H1 (cell line): Measurements from ENCODE around the gene CSNK1G3. TPM values are rescaled to one million over a fixed set of nuclear protein-coding genes. Genes with fewer than 3 reads are reported as not detected.

Source experiments
- CTCF ChIA-PET: fragments of 300-600 bp; sonication (Branson Sonifier 250); formaldehyde crosslinking; loops from one replicate; lab custom pipeline; 2021; ENCODE audit not compliant: partially characterized antibody; lab: Charles Lee
- POLR2A ChIA-PET: fragments of 300-600 bp; sonication (Branson Sonifier 250); formaldehyde crosslinking; loops from one replicate; lab custom pipeline; 2021; ENCODE audit warnings: inconsistent platforms; ENCODE audit not compliant: partially characterized antibody; lab: Charles Lee
- DNase-seq, 2 experiments: peaks; one replicate each; pipeline versions ENCODE4 v3.0.0 to v3.0.0-alpha.2; 2010 to 2022; ENCODE audit warnings: low spot score in 2 of 2, low read depth in 1 of 2, mixed read lengths in 1 of 2
- FAIRE-seq: peaks from 2 replicates; lab custom pipeline; 2011; peaks lifted over from hg19 to GRCh38; lab: Jason Lieb, UNC
- H2AFZ ChIP-seq: 2 replicates; pipeline ENCODE4 v1.8.1; 2012; ENCODE audit warnings: low read length, inconsistent platforms
- H2AK5ac ChIP-seq: 2 replicates; pipeline ENCODE4 v1.6.1; 2013; ENCODE audit warnings: low read depth, low read length
- H2BK120ac ChIP-seq: replicated peaks from 2 replicates; pipeline ENCODE3; 2013; ENCODE audit warnings: low read depth, low read length, inconsistent platforms
- H2BK12ac ChIP-seq: 2 replicates; pipeline ENCODE4 v1.6.1; 2013; ENCODE audit warnings: low read depth, low read length
- H2BK15ac ChIP-seq: 2 replicates; pipeline ENCODE4 v1.6.1; 2013; ENCODE audit warnings: low read length
- H2BK20ac ChIP-seq: 2 replicates; pipeline ENCODE4 v1.6.1; 2013; ENCODE audit warnings: low read length
- H2BK5ac ChIP-seq: 2 replicates; pipeline ENCODE4 v1.6.1; 2013; ENCODE audit warnings: low read depth, low read length
- H3K14ac ChIP-seq: 2 replicates; pipeline ENCODE4 v1.6.1; 2013; ENCODE audit warnings: inconsistent platforms; ENCODE audit not compliant: insufficient read length
- H3K18ac ChIP-seq: 2 replicates; pipeline ENCODE4 v1.6.1; 2013; ENCODE audit warnings: low read length; ENCODE audit errors: extremely low read depth
- H3K23ac ChIP-seq: 2 replicates; pipeline ENCODE4 v1.6.1; 2013; ENCODE audit warnings: inconsistent platforms; ENCODE audit not compliant: insufficient read length
- H3K23me2 ChIP-seq: 2 replicates; pipeline ENCODE4 v1.6.1; 2013; ENCODE audit warnings: low read depth, low read length
- H3K27ac ChIP-seq: 2 replicates; pipeline ENCODE4 v1.6.1; 2011; ENCODE audit warnings: low read depth, low read length, inconsistent platforms
- H3K27me3 ChIP-seq, 4 experiments: replicated peaks in 1 of 4; 1 replicate in 1 of 4; 2 replicates in 3 of 4; pipeline versions ENCODE4 v1.6.1 to v1.8.1; 2011 to 2013; ENCODE audit warnings: low read length in 3 of 4, mild to moderate bottlenecking in 3 of 4, inconsistent platforms in 2 of 4, mixed read lengths in 2 of 4, moderate library complexity in 1 of 4; ENCODE audit not compliant: control insufficient read depth in 3 of 4, insufficient read depth in 3 of 4; ENCODE audit errors: extremely low read depth in 1 of 4
- H3K36me3 ChIP-seq, 4 experiments: 2 replicates each; pipeline versions ENCODE4 v1.6.1 to v1.8.1; 2011 to 2013; ENCODE audit warnings: mild to moderate bottlenecking in 4 of 4, low read length in 3 of 4, moderate library complexity in 2 of 4, control low read depth in 1 of 4, inconsistent platforms in 1 of 4; ENCODE audit not compliant: insufficient read depth in 4 of 4, control insufficient read depth in 2 of 4
- H3K4ac ChIP-seq: replicated peaks from 2 replicates; pipeline ENCODE3; 2013; ENCODE audit warnings: low read length, low read depth, mixed read lengths, inconsistent platforms; ENCODE audit not compliant: insufficient read length
- H3K4me1 ChIP-seq, 4 experiments: replicated peaks in 1 of 4; 1 replicate in 1 of 4; 2 replicates in 3 of 4; pipeline versions ENCODE4 v1.6.1 to v1.8.1; 2011 to 2013; ENCODE audit warnings: low read length in 3 of 4, inconsistent platforms in 2 of 4, mixed read lengths in 1 of 4; ENCODE audit not compliant: insufficient read depth in 4 of 4, control insufficient read depth in 3 of 4
- H3K4me2 ChIP-seq, 2 experiments: 2 replicates each; pipeline versions ENCODE4 v1.6.1 to v1.8.1; 2011 to 2013; ENCODE audit warnings: low read depth in 2 of 2, low read length in 2 of 2, control low read depth in 1 of 2, inconsistent platforms in 1 of 2, mild to moderate bottlenecking in 1 of 2; ENCODE audit not compliant: insufficient read depth in 1 of 2
- H3K4me3 ChIP-seq, 4 experiments: fragments of 200-600, 300-600 bp in 1 of 4; sonication (generic), shearing (Covaris generic), sonication (Bioruptor Twin) in 1 of 4; 2 replicates each; pipeline versions ENCODE4 v1.5.1 to v1.8.1; 2011 to 2016; ENCODE audit warnings: low read length in 4 of 4, low read depth in 3 of 4, control low read depth in 2 of 4, inconsistent platforms in 2 of 4, mild to moderate bottlenecking in 2 of 4, mixed read lengths in 1 of 4, moderate library complexity in 1 of 4; ENCODE audit not compliant: insufficient read depth in 2 of 4; ENCODE audit errors: extremely low read depth in 1 of 4
- H3K56ac ChIP-seq: replicated peaks from 2 replicates; pipeline ENCODE3; 2013; ENCODE audit warnings: low read depth, mild to moderate bottlenecking, mixed read lengths, low read length, inconsistent platforms; ENCODE audit not compliant: insufficient read length
- H3K79me1 ChIP-seq: 2 replicates; pipeline ENCODE4 v1.6.1; 2013; ENCODE audit warnings: low read depth, low read length, control low read depth
- H3K79me2 ChIP-seq, 2 experiments: 2 replicates each; pipeline versions ENCODE4 v1.6.1 to v1.8.1; 2012 to 2013; ENCODE audit warnings: low read length in 2 of 2, mild to moderate bottlenecking in 2 of 2, inconsistent platforms in 1 of 2; ENCODE audit not compliant: insufficient read depth in 2 of 2, control insufficient read depth in 1 of 2
- H3K9ac ChIP-seq, 4 experiments: replicated peaks in 1 of 4; 1 replicate in 1 of 4; 2 replicates in 3 of 4; pipeline versions ENCODE4 v1.6.1 to v1.8.1; 2011 to 2013; ENCODE audit warnings: low read depth in 3 of 4, low read length in 3 of 4, control low read depth in 2 of 4, mild to moderate bottlenecking in 2 of 4, moderate library complexity in 2 of 4, inconsistent platforms in 1 of 4; ENCODE audit errors: extremely low read depth in 1 of 4
- H3K9me3 ChIP-seq, 2 experiments: 2 replicates each; pipeline versions ENCODE4 v1.6.1 to v1.8.1; 2012 to 2013; ENCODE audit warnings: mild to moderate bottlenecking in 2 of 2, moderate library complexity in 2 of 2, control low read depth in 1 of 2, inconsistent platforms in 1 of 2, low read depth in 1 of 2, low read length in 1 of 2, mixed read lengths in 1 of 2; ENCODE audit not compliant: insufficient read depth in 2 of 2
- H4K20me1 ChIP-seq, 2 experiments: replicated peaks in 1 of 2; 2 replicates each; pipeline versions ENCODE3 to v1.8.1; 2011 to 2013; ENCODE audit warnings: inconsistent platforms in 2 of 2, low read length in 2 of 2, mild to moderate bottlenecking in 1 of 2; ENCODE audit not compliant: insufficient read depth in 2 of 2, control insufficient read depth in 1 of 2
- H4K5ac ChIP-seq: 2 replicates; pipeline ENCODE4 v1.6.1; 2013; ENCODE audit warnings: low read length, low read depth, mixed read lengths, inconsistent platforms; ENCODE audit not compliant: insufficient read length
- H4K8ac ChIP-seq: 2 replicates; pipeline ENCODE4 v1.8.0; 2013; ENCODE audit warnings: mild to moderate bottlenecking, moderate library complexity, low read length, inconsistent platforms; ENCODE audit not compliant: insufficient read depth; ENCODE audit errors: extremely low read depth
- H4K91ac ChIP-seq: replicated peaks from 2 replicates; pipeline ENCODE3; 2013; ENCODE audit warnings: low read length, mixed read lengths, inconsistent platforms; ENCODE audit not compliant: insufficient read length
- CBX8 ChIP-seq: fragments of 300-800, 300-1000 bp; sonication (generic); IDR thresholded peaks from 2 replicates; pipeline ENCODE4 v1.7.1; 2016; ENCODE audit warnings: low read depth, low read length, borderline replicate concordance
- CEBPB ChIP-seq: IDR thresholded peaks from 2 replicates; pipeline ENCODE4 v1.6.1; 2012; ENCODE audit warnings: low read depth, low read length
- CHD2 ChIP-seq: IDR thresholded peaks from 2 replicates; pipeline ENCODE4 v1.6.1; 2012; ENCODE audit warnings: low read length, improper control_type of control experiment
- FOSL1 ChIP-seq: IDR thresholded peaks from 2 replicates; pipeline ENCODE4 v1.6.1; 2011; ENCODE audit warnings: mild to moderate bottlenecking, low read depth, low read length, moderate library complexity; ENCODE audit not compliant: insufficient read depth
- JUND ChIP-seq: IDR thresholded peaks from 2 replicates; pipeline ENCODE4 v1.6.1; 2011; ENCODE audit warnings: mild to moderate bottlenecking, improper control_type of control experiment, low read length
- SAP30 ChIP-seq: fragments of 300-600 bp; sonication (generic); IDR thresholded peaks from 2 replicates; pipeline ENCODE4 v1.7.1; 2012; ENCODE audit warnings: low read length, moderate library complexity, mild to moderate bottlenecking, inconsistent platforms; ENCODE audit not compliant: insufficient read depth, insufficient replicate concordance
- SIRT6 ChIP-seq: IDR thresholded peaks from one replicate; pipeline ENCODE4 v1.7.1; 2012; ENCODE audit warnings: low read length, inconsistent platforms
- TAF1 ChIP-seq: IDR thresholded peaks from 2 replicates; pipeline ENCODE4 v1.6.1; 2011; ENCODE audit warnings: mild to moderate bottlenecking, low read depth, low read length
- WGBS, 2 experiments: shearing (Covaris generic) in 1 of 2; methylation state at CpG; one replicate each; pipeline versions ENCODE4 v1.1.6 to v1.1.7; 2013 to 2015; ENCODE audit warnings: low lambda C conversion rate in 2 of 2, mixed read lengths in 2 of 2, inconsistent platforms in 1 of 2, low coverage in 1 of 2, missing lambda C conversion rate in 1 of 2; ENCODE audit not compliant: insufficient replicate concordance in 2 of 2, insufficient coverage in 1 of 2, insufficient read length in 1 of 2; ENCODE audit errors: extremely low coverage in 1 of 2, missing lambda C conversion rate in 1 of 2; 5-methylcytosine and 5-hydroxymethylcytosine counted together
- polyA plus RNA-seq, 7 experiments: library from polyadenylated mRNA; depleted of rRNA in 3 of 7; stranded (reverse) in 5 of 7; unstranded in 2 of 7; fragments of >200 nt in 5 of 7; fragments of 200-250 nt in 2 of 7; gene quantifications; 1 replicate in 5 of 7; 2 replicates in 1 of 7; 4 replicates in 1 of 7; pipeline versions ENCODE4 v1.2.1 to v1.2.3, GENCODE V29; 2011 to 2013; ENCODE audit warnings: missing spikeins in 2 of 7, mixed read lengths in 2 of 7
- total RNA-seq: library from RNA; stranded (reverse); fragmentation: NEBNext Ultra II Directional; extraction: Animal tissue kit (Norgen Biotek cat#: 25700); gene quantifications from 2 replicates; pipeline ENCODE4 v1.2.1, GENCODE V29; 2021
- TF ChIP-seq, protein P1 (sequence below): IDR thresholded peaks from 2 replicates; pipeline ENCODE4 v1.6.1; 2011; ENCODE audit warnings: low read length, improper control_type of control experiment
- TF ChIP-seq, protein P2 (sequence below), 3 experiments: IDR thresholded peaks; 1 replicate in 2 of 3; 2 replicates in 1 of 3; pipeline versions ENCODE4 v1.5.1 to v1.6.1; 2011; ENCODE audit warnings: low read length in 3 of 3, mild to moderate bottlenecking in 3 of 3, inconsistent platforms in 2 of 3, low read depth in 1 of 3, moderate library complexity in 1 of 3; ENCODE audit not compliant: insufficient read depth in 1 of 3; ENCODE audit errors: control extremely low read depth in 1 of 3

CSNK1G3 gene
- total and polyA plus RNA-seq, 2 of the 8 experiments (the other 6 are each of a cell fraction or from before 2014, with no cell fraction given) = 10.6 to 58.9 TPM

DNA sequence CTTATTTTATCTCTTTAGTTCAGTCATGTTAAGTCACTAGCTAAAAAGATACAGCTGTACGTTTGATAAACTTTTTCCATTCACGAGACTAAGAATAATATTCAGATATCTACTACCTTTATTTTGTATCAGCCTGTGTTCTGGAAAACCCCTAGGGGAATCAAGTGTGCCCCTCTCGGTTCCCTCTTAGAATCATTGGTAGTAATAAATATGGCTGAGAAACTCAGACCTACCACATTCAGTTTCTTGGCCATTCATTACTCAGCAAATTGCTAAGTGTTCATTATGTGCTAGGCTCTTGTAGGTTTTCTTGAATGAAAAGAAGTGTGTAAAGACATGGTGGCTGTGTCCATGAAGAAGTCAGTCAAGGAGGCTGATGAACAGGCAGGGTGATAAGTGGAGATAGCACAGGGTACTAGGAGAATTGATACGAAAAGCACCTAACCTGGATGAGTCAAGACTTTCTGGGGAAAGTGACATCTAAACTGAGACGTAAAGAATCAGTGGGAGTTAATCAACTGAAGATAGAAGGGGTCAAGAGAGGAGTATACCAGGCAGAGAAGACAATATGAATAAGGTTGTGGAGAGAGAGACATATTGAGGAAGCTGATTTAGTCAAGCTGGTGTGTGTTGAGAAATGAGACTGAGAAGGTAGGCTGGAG lies 86.2 kb downstream of the CSNK1G3 start:
- no peak for DNase-seq
- H3K27me3 ChIP-seq = no peaks in the 10 kb centered on the region
- H3K14ac ChIP-seq = no peak overlapping the region
- H3K36me3 ChIP-seq = peaks cover 0 to 16% (median 0%) of the 10 kb centered on the region in 4 experiments; a peak in 2 of 8 replicates
- no peak overlapping the region for H3K27ac ChIP-seq
- ChIA-PET POLR2A (interaction anchor here (0.6 kb wide), 1 partner anchor 202 kb away, joined by 3 read pairs; no protein-coding TSS in a partner anchor), CTCF (interaction anchor here (0.6 kb wide), 1 partner anchor 1635 kb away, joined by 3 read pairs; no protein-coding TSS in a partner anchor)
- no peak overlapping the region for H3K4ac ChIP-seq
- no peak overlapping the region for H2BK120ac ChIP-seq
- H3K9me3 ChIP-seq = no peaks in the 10 kb centered on the region
- no peak overlapping the region for H4K8ac ChIP-seq
- no peak for FAIRE-seq
- no peak overlapping the region for H3K18ac ChIP-seq
- H3K4me3 ChIP-seq = no peak overlapping the region
- H3K56ac ChIP-seq = no peak overlapping the region
- H3K9ac ChIP-seq = no peak overlapping the region
- H2BK12ac ChIP-seq = no peak overlapping the region
- H3K23ac ChIP-seq = no peak overlapping the region
- 84% methylated on average over 5 of the region's 5 CpGs; no CpG with 5 or more reads in 1 of the 2 experiments for WGBS, 2 experiments
- no peaks in the 10 kb centered on the region for H3K79me1 ChIP-seq
- no peak overlapping the region for H2BK5ac ChIP-seq
- no peak overlapping the region for H2BK20ac ChIP-seq
- no peak overlapping the region for H2BK15ac ChIP-seq
- no peak overlapping the region for H2AK5ac ChIP-seq
- no peaks in the 10 kb centered on the region for H3K4me1 ChIP-seq
- H4K5ac ChIP-seq = no peak overlapping the region
- H4K91ac ChIP-seq = no peak overlapping the region
- H2AFZ ChIP-seq = no peak overlapping the region
- H4K20me1 ChIP-seq = no peaks in the 10 kb centered on the region
- H3K23me2 ChIP-seq = no peaks in the 10 kb centered on the region
- no peaks in the 10 kb centered on the region for H3K79me2 ChIP-seq
- H3K4me2 ChIP-seq = no peak overlapping the region
- TF ChIP-seq JUND = no peak
- TF ChIP-seq, protein P1, sequence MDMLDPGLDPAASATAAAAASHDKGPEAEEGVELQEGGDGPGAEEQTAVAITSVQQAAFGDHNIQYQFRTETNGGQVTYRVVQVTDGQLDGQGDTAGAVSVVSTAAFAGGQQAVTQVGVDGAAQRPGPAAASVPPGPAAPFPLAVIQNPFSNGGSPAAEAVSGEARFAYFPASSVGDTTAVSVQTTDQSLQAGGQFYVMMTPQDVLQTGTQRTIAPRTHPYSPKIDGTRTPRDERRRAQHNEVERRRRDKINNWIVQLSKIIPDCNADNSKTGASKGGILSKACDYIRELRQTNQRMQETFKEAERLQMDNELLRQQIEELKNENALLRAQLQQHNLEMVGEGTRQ = no peak
- no peak for TF ChIP-seq CHD2
- no peak for TF ChIP-seq CEBPB
- TF ChIP-seq, protein P2, sequence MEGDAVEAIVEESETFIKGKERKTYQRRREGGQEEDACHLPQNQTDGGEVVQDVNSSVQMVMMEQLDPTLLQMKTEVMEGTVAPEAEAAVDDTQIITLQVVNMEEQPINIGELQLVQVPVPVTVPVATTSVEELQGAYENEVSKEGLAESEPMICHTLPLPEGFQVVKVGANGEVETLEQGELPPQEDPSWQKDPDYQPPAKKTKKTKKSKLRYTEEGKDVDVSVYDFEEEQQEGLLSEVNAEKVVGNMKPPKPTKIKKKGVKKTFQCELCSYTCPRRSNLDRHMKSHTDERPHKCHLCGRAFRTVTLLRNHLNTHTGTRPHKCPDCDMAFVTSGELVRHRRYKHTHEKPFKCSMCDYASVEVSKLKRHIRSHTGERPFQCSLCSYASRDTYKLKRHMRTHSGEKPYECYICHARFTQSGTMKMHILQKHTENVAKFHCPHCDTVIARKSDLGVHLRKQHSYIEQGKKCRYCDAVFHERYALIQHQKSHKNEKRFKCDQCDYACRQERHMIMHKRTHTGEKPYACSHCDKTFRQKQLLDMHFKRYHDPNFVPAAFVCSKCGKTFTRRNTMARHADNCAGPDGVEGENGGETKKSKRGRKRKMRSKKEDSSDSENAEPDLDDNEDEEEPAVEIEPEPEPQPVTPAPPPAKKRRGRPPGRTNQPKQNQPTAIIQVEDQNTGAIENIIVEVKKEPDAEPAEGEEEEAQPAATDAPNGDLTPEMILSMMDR (IDR thresholded peaks at IDR 0.05; ENCODE audit: control extremely low read depth in 1 of 3, insufficient read depth in 1 of 3, low read depth in 1 of 3, low read length in 3 of 3) = no peak
- no peak for TF ChIP-seq SIRT6
- TF ChIP-seq CBX8 = no peak
- TF ChIP-seq SAP30 = no peak
- no peak for TF ChIP-seq TAF1
- TF ChIP-seq FOSL1 = no peak
